ENCODE measurements around the gene TIMP1. TPM values are rescaled to one million over a fixed set of nuclear protein-coding genes. Genes with fewer than 3 reads are reported as not detected.

The TIMP1 gene
- total and polyA plus RNA-seq, 2 of the 13 experiments (the other 11 are each of a cell fraction or from before 2014, with no cell fraction given), result 12.3 to 45.8 TPM

GRCh38 chrX:47633689-47634590, 51.7 kb downstream of the TIMP1 start:
- in situ Hi-C loops (cut with HindIII; ENCODE audit: extremely low pct_ligation_motif_present, low pct_unique_long_range_greater_than_20kb), result no loop called here
- BruUV-seq (replicated peaks), result no TSS peak
- ATAC-seq (no peak), FAIRE-seq (no peak), DNase-seq (ENCODE audit: low spot score) (no peak)
- no peaks in the 10 kb centered on the region for H3K4me1 ChIP-seq (ENCODE audit: insufficient read depth, low read length)
- ChIA-PET POLR2A (no interaction called here), CTCF (ENCODE audit: low intra/inter-chr PET ratio, low total read pairs) (no interaction called here)
- no peaks in the 10 kb centered on the region for H3K27me3 ChIP-seq (ENCODE audit: control insufficient read depth in 1 of 2, insufficient read depth in 2 of 2, low read length in 2 of 2)
- intact Hi-C loops (cut with micrococcal nuclease; ENCODE audit: unreplicated experiment), result no loop called here
- H3K9me3 ChIP-seq (ENCODE audit: low read length), result no peaks in the 10 kb centered on the region
- H3K36me3 ChIP-seq (replicated peaks in 1 of 2; ENCODE audit: control insufficient read depth in 1 of 2, insufficient read depth in 2 of 2, low read length in 2 of 2), result peaks cover 0 to 9% of the 10 kb centered on the region in 2 experiments; a peak in 2 of 5 replicates
- H2AFZ ChIP-seq (ENCODE audit: low read length), result no peak overlapping the region
- H3K9ac ChIP-seq (ENCODE audit: insufficient read depth, low read depth, low read length), result no peak overlapping the region
- TF ChIP-seq DMAP1 (CRISPR knock-in tag; IDR thresholded peaks at IDR 0.05) (no peak), CEBPB (IDR thresholded peaks at IDR 0.05; ENCODE audit: borderline replicate concordance, low read depth, low read length) (0 out of 2 replicates have a peak, but pooled peaks have one; percentile 5), JARID2 (CRISPR knock-in tag; IDR thresholded peaks at IDR 0.05; ENCODE audit: insufficient replicate concordance) (no peak), ZNF543 (CRISPR knock-in tag; IDR thresholded peaks at IDR 0.05) (no peak), SALL2 (CRISPR knock-in tag; IDR thresholded peaks at IDR 0.05) (no peak), GABPB1 (CRISPR knock-in tag; IDR thresholded peaks at IDR 0.05) (no peak)
- no peaks in the 10 kb centered on the region for H4K20me1 ChIP-seq (ENCODE audit: insufficient read depth, low read length)
- WGBS (ENCODE audit: low lambda C conversion rate), result 92% methylated on average over 14 of the region's 14 CpGs
- H3K4me2 ChIP-seq (ENCODE audit: low read depth, low read length), result no peak overlapping the region
- no peak overlapping the region for H3K27ac ChIP-seq (ENCODE audit: extremely low read length, insufficient read depth, low read length)
- H3K4me3 ChIP-seq (replicated peaks in 1 of 3; ENCODE audit: insufficient read depth in 1 of 3, low read depth in 2 of 3, low read length in 3 of 3), result no peak overlapping the region
- no peaks in the 10 kb centered on the region for H3K79me2 ChIP-seq (ENCODE audit: insufficient read depth, low read length)

DNA sequence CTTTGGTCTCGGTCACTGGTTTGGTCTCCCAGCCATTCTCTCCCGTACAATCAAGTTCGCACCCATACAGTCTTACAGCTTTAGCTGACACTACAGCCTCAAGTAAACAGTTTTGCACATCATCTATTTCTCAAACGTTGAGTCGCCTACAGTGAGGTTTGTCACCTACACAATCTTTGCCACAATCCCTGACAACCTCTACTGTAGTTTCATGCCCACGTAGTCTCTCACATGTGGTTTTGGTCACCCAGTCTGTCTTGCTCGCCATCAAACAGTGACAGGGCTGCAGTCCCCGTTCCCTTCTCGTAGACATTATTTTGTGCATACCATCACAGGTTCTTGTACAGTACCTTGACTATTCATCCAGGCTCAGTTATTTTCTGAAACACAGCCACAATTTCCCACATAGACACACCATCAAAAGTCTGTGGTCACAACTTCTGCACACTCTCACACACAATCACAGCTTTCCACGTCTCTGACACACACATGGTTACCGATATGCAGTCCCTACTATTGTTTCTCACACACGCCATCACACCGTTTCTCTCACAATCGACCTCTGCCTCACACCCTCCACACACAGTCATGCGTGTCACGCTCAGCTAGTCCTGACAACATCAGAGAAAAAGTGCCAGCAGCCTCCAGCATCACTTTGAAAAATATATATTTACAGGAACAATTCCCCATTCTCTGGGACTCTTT, 52.8 kb downstream of the TIMP1 start:
- no peak overlapping the region for H2AFZ ChIP-seq (ENCODE audit: low read length)
- 94% methylated on average over 16 of the region's 16 CpGs for WGBS (ENCODE audit: low lambda C conversion rate)
- in situ Hi-C loops (cut with HindIII; ENCODE audit: extremely low pct_ligation_motif_present, low pct_unique_long_range_greater_than_20kb) (no loop called here), intact Hi-C loops (cut with micrococcal nuclease; ENCODE audit: unreplicated experiment) (no loop called here)
- H3K27ac ChIP-seq (ENCODE audit: extremely low read length, insufficient read depth, low read length), result no peak overlapping the region
- H4K20me1 ChIP-seq (ENCODE audit: insufficient read depth, low read length), result no peaks in the 10 kb centered on the region
- CTCF ChIA-PET (ENCODE audit: low intra/inter-chr PET ratio, low total read pairs), result no interaction called here
- FAIRE-seq, result no peak
- DNase-seq (ENCODE audit: low spot score), result no peak
- ATAC-seq, result no peak
- H3K4me1 ChIP-seq (ENCODE audit: insufficient read depth, low read length), result no peaks in the 10 kb centered on the region
- H3K4me2 ChIP-seq (ENCODE audit: low read depth, low read length), result no peak overlapping the region
- no peak overlapping the region for H3K9ac ChIP-seq (ENCODE audit: insufficient read depth, low read depth, low read length)
- H3K79me2 ChIP-seq (ENCODE audit: insufficient read depth, low read length), result no peaks in the 10 kb centered on the region
- H3K27me3 ChIP-seq (ENCODE audit: control insufficient read depth in 1 of 2, insufficient read depth in 2 of 2, low read length in 2 of 2), result no peaks in the 10 kb centered on the region
- BruUV-seq (replicated peaks), result no TSS peak
- H3K4me3 ChIP-seq (replicated peaks in 1 of 3; ENCODE audit: insufficient read depth in 1 of 3, low read depth in 2 of 3, low read length in 3 of 3), result no peak overlapping the region
- H3K36me3 ChIP-seq (replicated peaks in 1 of 2; ENCODE audit: control insufficient read depth in 1 of 2, insufficient read depth in 2 of 2, low read length in 2 of 2), result peaks cover 0 to 19% of the 10 kb centered on the region in 2 experiments; a peak in 3 of 5 replicates
- no peaks in the 10 kb centered on the region for H3K9me3 ChIP-seq (ENCODE audit: low read length)
- POLR2A ChIA-PET, result no interaction called here
- no peak for TF ChIP-seq ZNF724P (CRISPR knock-in tag; IDR thresholded peaks at IDR 0.05; ENCODE audit: borderline replicate concordance)
- TF ChIP-seq ZNF746 (CRISPR knock-in tag; IDR thresholded peaks at IDR 0.05), result no peak
- no peak for TF ChIP-seq ZNF264 (CRISPR knock-in tag; IDR thresholded peaks at IDR 0.05)
- TF ChIP-seq KLF16 (CRISPR knock-in tag; IDR thresholded peaks at IDR 0.05), result no peak
- no peak for TF ChIP-seq ZNF333 (CRISPR knock-in tag; IDR thresholded peaks at IDR 0.05; ENCODE audit: borderline replicate concordance)
- TF ChIP-seq IRF9 (CRISPR knock-in tag; IDR thresholded peaks at IDR 0.05; ENCODE audit: borderline replicate concordance), result no peak
- TF ChIP-seq PHF20 (CRISPR knock-in tag; IDR thresholded peaks at IDR 0.05), result no peak
- TF ChIP-seq ZNF816 (CRISPR knock-in tag; IDR thresholded peaks at IDR 0.05; ENCODE audit: borderline replicate concordance), result no peak
- TF ChIP-seq PHF5A (CRISPR knock-in tag; IDR thresholded peaks at IDR 0.05; ENCODE audit: low read depth, unreplicated experiment), result no peak
- TF ChIP-seq KLF12 (CRISPR knock-in tag; IDR thresholded peaks at IDR 0.05; ENCODE audit: borderline replicate concordance), result no peak
- no peak for TF ChIP-seq SRSF4 (IDR thresholded peaks at IDR 0.05; ENCODE audit: low read depth, low read length, poor library complexity, severe bottlenecking)

Measured in HepG2 (cell line).